ENCODE results near the gene KCNN3.

Gene KCNN3

DNA sequence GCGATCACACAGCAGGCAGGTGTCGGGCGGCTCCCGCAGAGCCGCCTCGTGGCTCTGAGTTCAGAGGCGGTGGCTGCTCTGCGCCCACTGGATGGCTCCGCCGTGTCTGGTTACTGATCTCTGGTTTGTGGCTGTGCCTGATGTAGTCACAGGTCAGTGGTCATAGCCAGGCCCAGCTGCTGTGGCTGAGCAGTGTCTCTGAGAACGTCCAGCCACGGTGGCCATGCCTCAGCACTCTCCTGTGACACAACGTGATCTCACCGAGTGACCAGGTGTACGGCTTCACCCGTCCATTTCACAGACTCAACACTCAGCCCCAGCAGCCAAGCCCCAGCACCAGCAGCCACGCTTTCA lies 61.2 kb downstream of the KCNN3 start:
- in situ Hi-C loops (cut with HindIII; ENCODE audit: low sequenced_read_pairs): no loop called here
- TF ChIP-seq, protein P1, sequence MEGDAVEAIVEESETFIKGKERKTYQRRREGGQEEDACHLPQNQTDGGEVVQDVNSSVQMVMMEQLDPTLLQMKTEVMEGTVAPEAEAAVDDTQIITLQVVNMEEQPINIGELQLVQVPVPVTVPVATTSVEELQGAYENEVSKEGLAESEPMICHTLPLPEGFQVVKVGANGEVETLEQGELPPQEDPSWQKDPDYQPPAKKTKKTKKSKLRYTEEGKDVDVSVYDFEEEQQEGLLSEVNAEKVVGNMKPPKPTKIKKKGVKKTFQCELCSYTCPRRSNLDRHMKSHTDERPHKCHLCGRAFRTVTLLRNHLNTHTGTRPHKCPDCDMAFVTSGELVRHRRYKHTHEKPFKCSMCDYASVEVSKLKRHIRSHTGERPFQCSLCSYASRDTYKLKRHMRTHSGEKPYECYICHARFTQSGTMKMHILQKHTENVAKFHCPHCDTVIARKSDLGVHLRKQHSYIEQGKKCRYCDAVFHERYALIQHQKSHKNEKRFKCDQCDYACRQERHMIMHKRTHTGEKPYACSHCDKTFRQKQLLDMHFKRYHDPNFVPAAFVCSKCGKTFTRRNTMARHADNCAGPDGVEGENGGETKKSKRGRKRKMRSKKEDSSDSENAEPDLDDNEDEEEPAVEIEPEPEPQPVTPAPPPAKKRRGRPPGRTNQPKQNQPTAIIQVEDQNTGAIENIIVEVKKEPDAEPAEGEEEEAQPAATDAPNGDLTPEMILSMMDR (IDR thresholded peaks at IDR 0.05; ENCODE audit: low read depth, low read length): no peak
- H3K4me3 ChIP-seq (ENCODE audit: low read depth, low read length): no peak overlapping the region
- no peak for DNase-seq (ENCODE audit: low read depth, low spot score)

GRCh38 chr1:154808261-154808908 lies 61.7 kb downstream of the KCNN3 start:
- DNase-seq (ENCODE audit: low read depth, low spot score): no peak
- no peak overlapping the region for H3K4me3 ChIP-seq (ENCODE audit: low read depth, low read length)
- TF ChIP-seq, protein P1 (IDR thresholded peaks at IDR 0.05; ENCODE audit: low read depth, low read length): no peak
- in situ Hi-C loops (cut with HindIII; ENCODE audit: low sequenced_read_pairs): no loop called here

- TF ChIP-seq, protein P1 (IDR thresholded peaks at IDR 0.05; ENCODE audit: low read depth, low read length): no peak
- in situ Hi-C loops (cut with HindIII; ENCODE audit: low sequenced_read_pairs): no loop called here
- DNase-seq (ENCODE audit: low read depth, low spot score): no peak
- H3K4me3 ChIP-seq (ENCODE audit: low read depth, low read length): no peak overlapping the region
These were observed 63.0 kb downstream of the KCNN3 start for GRCh38 chr1:154807048-154807591.

- no peak overlapping the region for H3K4me3 ChIP-seq (ENCODE audit: low read depth, low read length)
- no peak for DNase-seq (ENCODE audit: low read depth, low spot score)
- TF ChIP-seq, protein P1 (IDR thresholded peaks at IDR 0.05; ENCODE audit: low read depth, low read length): no peak
- in situ Hi-C loops (cut with HindIII; ENCODE audit: low sequenced_read_pairs): no loop called here
These were observed 63.7 kb downstream of the KCNN3 start for GRCh38 chr1:154806333-154806732.

DNA sequence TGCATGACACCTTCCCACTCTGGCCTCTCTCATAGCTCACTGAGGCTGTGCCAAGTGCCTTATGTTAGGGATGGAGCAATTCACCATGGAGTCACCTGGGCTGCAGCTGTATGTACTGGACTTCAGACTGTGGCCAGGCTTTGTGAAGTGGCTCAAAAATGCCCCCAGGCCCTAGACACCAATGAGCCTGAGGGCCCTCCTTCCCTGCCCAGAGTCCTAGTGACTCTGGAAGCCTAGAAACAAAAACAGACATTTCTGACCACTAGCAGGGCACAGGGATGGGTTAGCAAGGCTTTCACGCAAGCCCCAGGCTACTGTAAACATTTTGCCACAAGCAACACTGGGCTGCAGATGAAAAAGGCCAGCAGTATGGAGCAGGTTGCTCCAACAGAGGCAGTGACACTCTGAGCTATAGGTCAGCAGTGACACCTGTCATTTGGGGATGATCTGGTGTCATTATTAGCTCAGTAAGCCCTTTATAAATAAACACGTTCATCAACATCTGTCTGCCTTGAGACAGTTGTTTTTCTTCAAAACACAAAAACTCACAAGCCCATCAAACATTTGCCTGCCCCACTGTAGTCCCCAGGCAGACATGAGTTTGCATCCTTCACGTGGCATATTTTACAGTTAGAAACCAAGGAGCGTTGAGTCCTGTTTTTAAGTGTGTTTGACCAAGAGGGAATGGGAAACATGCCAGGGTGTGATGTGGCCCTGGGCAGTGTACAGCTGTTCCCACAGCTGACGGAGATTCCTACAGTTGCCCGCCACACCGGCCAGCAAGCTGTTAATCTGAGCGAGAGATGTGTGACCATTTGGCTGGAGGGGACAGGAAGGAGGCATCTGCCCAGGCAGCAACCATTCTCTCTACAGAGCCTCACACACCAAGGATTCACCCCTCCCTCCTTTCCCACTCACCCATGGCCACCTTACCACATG lies 66.8 kb downstream of the KCNN3 start:
- DNase-seq (ENCODE audit: low read depth, low spot score): no peak
- in situ Hi-C loops (cut with HindIII; ENCODE audit: low sequenced_read_pairs): no loop called here
- TF ChIP-seq, protein P1 (IDR thresholded peaks at IDR 0.05; ENCODE audit: low read depth, low read length): no peak
- no peak overlapping the region for H3K4me3 ChIP-seq (ENCODE audit: low read depth, low read length)

- in situ Hi-C loops (cut with HindIII; ENCODE audit: low sequenced_read_pairs): no loop called here
- DNase-seq (ENCODE audit: low read depth, low spot score): no peak
- TF ChIP-seq, protein P1 (IDR thresholded peaks at IDR 0.05; ENCODE audit: low read depth, low read length): no peak
- no peak overlapping the region for H3K4me3 ChIP-seq (ENCODE audit: low read depth, low read length)
These were observed 67.6 kb downstream of the KCNN3 start for GRCh38 chr1:154802336-154802969.
